HepG2 (cell line): ENCODE measurements around the gene ZNF48. TPM values are rescaled to one million over a fixed set of nuclear protein-coding genes. Genes with fewer than 3 reads are reported as not detected.

Experiments
- ATAC-seq: fragments of 200-7000 bp; cut with Tn5 transposase; 3 replicates; pipeline ENCODE4 v1.9.1; 2020; ENCODE audit warnings: mild to moderate bottlenecking, moderate library complexity
- BruUV-seq: library from RNA; stranded (reverse); fragments of 400-500 nt; replicated peaks from 2 replicates; lab custom pipeline; 2021; lab: Mats Ljungman, UMichigan
- CTCF ChIA-PET: fragments of 300-600 bp; formaldehyde crosslinking; extraction: SDS; loops from one replicate; lab custom pipeline; 2021; ENCODE audit warnings: low total read pairs, inconsistent platforms, low intra/inter-chr PET ratio; lab: Yijun Ruan, JAX
- POLR2A ChIA-PET: fragments of 350-600 bp; sonication (Branson Sonifier 250); formaldehyde crosslinking; loops from one replicate; lab custom pipeline; 2020; ENCODE audit warnings: antibody characterized with exemption, inconsistent platforms; lab: Yijun Ruan, JAX
- DNase-seq: peaks from one replicate; pipeline ENCODE4 v3.0.0-alpha.2; 2015; ENCODE audit warnings: low spot score
- FAIRE-seq: peaks from 3 replicates; lab custom pipeline; 2011; peaks lifted over from hg19 to GRCh38; lab: Jason Lieb, UNC
- H2AFZ ChIP-seq: one replicate; pipeline ENCODE4 v1.6.1; 2011; ENCODE audit warnings: low read length, inconsistent platforms
- H3K27ac ChIP-seq: fragments of 300-600 bp; 3 replicates; pipeline ENCODE4 v1.8.0; 2011; ENCODE audit warnings: mixed run types, mild to moderate bottlenecking, mixed read lengths, low read length, inconsistent platforms; ENCODE audit not compliant: insufficient read depth; ENCODE audit errors: extremely low read length
- H3K27me3 ChIP-seq, 2 experiments: fragments of 200-600 bp in 1 of 2; 2 replicates in 1 of 2; 3 replicates in 1 of 2; pipeline versions ENCODE4 v1.6.0 to v1.8.0; 2011; ENCODE audit warnings: low read length in 2 of 2, mild to moderate bottlenecking in 2 of 2, moderate library complexity in 2 of 2, inconsistent platforms in 1 of 2; ENCODE audit not compliant: insufficient read depth in 2 of 2, control insufficient read depth in 1 of 2
- H3K36me3 ChIP-seq, 2 experiments: fragments of 200-600 bp in 1 of 2; replicated peaks in 1 of 2; 2 replicates in 1 of 2; 3 replicates in 1 of 2; pipeline versions ENCODE4 v1.5.1 to v1.8.0; 2011; ENCODE audit warnings: low read length in 2 of 2, inconsistent platforms in 1 of 2; ENCODE audit not compliant: insufficient read depth in 2 of 2, control insufficient read depth in 1 of 2
- H3K4me1 ChIP-seq: 2 replicates; pipeline ENCODE4 v1.5.1; 2012; ENCODE audit warnings: low read length, inconsistent platforms; ENCODE audit not compliant: insufficient read depth
- H3K4me2 ChIP-seq: 2 replicates; pipeline ENCODE4 v1.6.0; 2011; ENCODE audit warnings: low read depth, low read length, inconsistent platforms
- H3K4me3 ChIP-seq, 3 experiments: fragments of 200-600 bp in 1 of 3; sonication (generic), shearing (Covaris generic) in 1 of 3; replicated peaks in 1 of 3; 2 replicates each; pipeline ENCODE4 v1.5.1; 2011 to 2016; ENCODE audit warnings: low read length in 3 of 3, inconsistent platforms in 2 of 3, low read depth in 2 of 3, mild to moderate bottlenecking in 2 of 3, control low read depth in 1 of 3, mixed read lengths in 1 of 3; ENCODE audit not compliant: insufficient read depth in 1 of 3
- H3K79me2 ChIP-seq: one replicate; pipeline ENCODE4 v1.6.1; 2011; ENCODE audit warnings: low read length, inconsistent platforms; ENCODE audit not compliant: insufficient read depth
- H3K9ac ChIP-seq: 2 replicates; pipeline ENCODE4 v1.6.0; 2011; ENCODE audit warnings: mild to moderate bottlenecking, low read depth, low read length, inconsistent platforms; ENCODE audit not compliant: insufficient read depth
- H3K9me3 ChIP-seq: 2 replicates; pipeline ENCODE4 v1.5.1; 2012; ENCODE audit warnings: mild to moderate bottlenecking, low read length
- H4K20me1 ChIP-seq: 2 replicates; pipeline ENCODE4 v1.6.0; 2011; ENCODE audit warnings: inconsistent platforms, mild to moderate bottlenecking, low read length, moderate library complexity; ENCODE audit not compliant: insufficient read depth
- ARID2 ChIP-seq: sonication (generic); formaldehyde crosslinking; IDR thresholded peaks from 2 replicates; pipeline ENCODE4 v1.8.1; 2022; ENCODE audit warnings: mild to moderate bottlenecking, missing genetic modification reagents, borderline replicate concordance
- FIP1L1 ChIP-seq: fragments of 200-400 bp; formaldehyde crosslinking; IDR thresholded peaks from 2 replicates; pipeline ENCODE4 v1.6.1; 2018; ENCODE audit warnings: low read depth, mild to moderate bottlenecking, low read length, moderate library complexity, borderline replicate concordance; ENCODE audit not compliant: insufficient read depth
- HOXA9 ChIP-seq: sonication (generic); formaldehyde crosslinking; IDR thresholded peaks from 2 replicates; pipeline ENCODE4 v1.8.1; 2022; ENCODE audit warnings: missing genetic modification reagents, mild to moderate bottlenecking, moderate library complexity, borderline replicate concordance
- MTF1 ChIP-seq: sonication (generic); formaldehyde crosslinking; IDR thresholded peaks from 2 replicates; pipeline ENCODE4 v1.5.0; 2020; ENCODE audit warnings: missing genetic modification reagents
- NR2C2 ChIP-seq: sonication (generic); formaldehyde crosslinking; IDR thresholded peaks from 2 replicates; pipeline ENCODE4 v1.4.0; 2020; ENCODE audit warnings: missing genetic modification reagents, mild to moderate bottlenecking, moderate library complexity, borderline replicate concordance
- RFX3 ChIP-seq: IDR thresholded peaks from 2 replicates; pipeline ENCODE4 v1.6.1; 2016; ENCODE audit warnings: missing biosample characterization, missing genetic modification reagents
- SOX5 ChIP-seq: IDR thresholded peaks from 2 replicates; pipeline ENCODE4 v1.6.1; 2016; ENCODE audit warnings: borderline replicate concordance
- ZMYM3 ChIP-seq: sonication (generic); formaldehyde crosslinking; IDR thresholded peaks from 2 replicates; pipeline ENCODE4 v1.5.1; 2020; ENCODE audit warnings: mild to moderate bottlenecking, missing genetic modification reagents
- ZNF12 ChIP-seq: sonication (generic); formaldehyde crosslinking; IDR thresholded peaks from 2 replicates; pipeline ENCODE4 v1.5.0; 2020; ENCODE audit warnings: missing genetic modification reagents
- ZNF251 ChIP-seq: sonication (generic); formaldehyde crosslinking; IDR thresholded peaks from 2 replicates; pipeline ENCODE4 v1.9.0; 2021; ENCODE audit warnings: mild to moderate bottlenecking, missing genetic modification reagents
- ZNF253 ChIP-seq: sonication (generic); formaldehyde crosslinking; IDR thresholded peaks from 2 replicates; pipeline ENCODE4 v1.8.0; 2022; ENCODE audit warnings: mild to moderate bottlenecking, missing genetic modification reagents, borderline replicate concordance
- ZNF343 ChIP-seq: sonication (generic); formaldehyde crosslinking; IDR thresholded peaks from 2 replicates; pipeline ENCODE4 v1.4.0; 2020; ENCODE audit warnings: mild to moderate bottlenecking, missing genetic modification reagents
- ZNF501 ChIP-seq: sonication (generic); formaldehyde crosslinking; IDR thresholded peaks from 2 replicates; pipeline ENCODE4 v1.5.1; 2020; ENCODE audit warnings: mild to moderate bottlenecking, moderate library complexity, missing genetic modification reagents
- ZNF777 ChIP-seq: sonication (generic); formaldehyde crosslinking; IDR thresholded peaks from 2 replicates; pipeline ENCODE4 v1.4.0; 2020; ENCODE audit warnings: missing genetic modification reagents
- ZSCAN22 ChIP-seq: sonication (generic); formaldehyde crosslinking; IDR thresholded peaks from 2 replicates; pipeline ENCODE4 v1.4.0; 2020; ENCODE audit warnings: mild to moderate bottlenecking, missing genetic modification reagents
- WGBS: methylation state at CpG from one replicate; pipeline ENCODE4 v1.1.6; 2017; ENCODE audit warnings: low lambda C conversion rate; 5-methylcytosine and 5-hydroxymethylcytosine counted together
- in situ Hi-C: cut with HindIII; loops from 2 replicates; pipeline ENCODE4 v1.10.0; 2017; ENCODE audit warnings: low pct_unique_long_range_greater_than_20kb; ENCODE audit not compliant: extremely low pct_ligation_motif_present
- intact Hi-C: fragments of 100-400 bp; cut with micrococcal nuclease; formaldehyde crosslinking; loops from one replicate; pipeline ENCODE4 v1.10.0; 2022; ENCODE audit not compliant: unreplicated experiment
- polyA plus RNA-seq, 8 experiments: library from polyadenylated mRNA; depleted of rRNA in 3 of 8; stranded (reverse) in 7 of 8; unstranded in 1 of 8; fragments of >200 nt; fragmentation: Illumina TruSeq in 4 of 8; extraction: Trizol in 4 of 8; gene quantifications; 2 replicates each; pipeline versions ENCODE4 v1.2.1 to v1.2.3, GENCODE V29; 2011 to 2016; ENCODE audit warnings: low read depth in 4 of 8, missing spikeins in 1 of 8, mixed read lengths in 1 of 8; ENCODE audit not compliant: insufficient read depth in 1 of 8
- total RNA-seq, 5 experiments: library from RNA; depleted of rRNA; stranded (reverse); fragments of >200 nt; fragmentation: Illumina TruSeq; extraction: Trizol; gene quantifications; 2 replicates each; pipeline ENCODE4 v1.2.3, GENCODE V29; 2016; ENCODE audit warnings: low read depth in 1 of 5
- TF ChIP-seq, protein P1 (sequence below): sonication (generic); formaldehyde crosslinking; IDR thresholded peaks from 2 replicates; pipeline ENCODE4 v1.4.0; 2020; ENCODE audit warnings: mild to moderate bottlenecking, missing genetic modification reagents
- TF ChIP-seq, protein P2 (sequence below): sonication (generic); formaldehyde crosslinking; IDR thresholded peaks from 2 replicates; pipeline ENCODE4 v1.5.0; 2020; ENCODE audit warnings: missing genetic modification reagents

Gene ZNF48
- total and polyA plus RNA-seq, 2 of the 13 experiments (the other 11 are each of a cell fraction or from before 2014, with no cell fraction given) = 9.9 to 12.3 TPM

DNA sequence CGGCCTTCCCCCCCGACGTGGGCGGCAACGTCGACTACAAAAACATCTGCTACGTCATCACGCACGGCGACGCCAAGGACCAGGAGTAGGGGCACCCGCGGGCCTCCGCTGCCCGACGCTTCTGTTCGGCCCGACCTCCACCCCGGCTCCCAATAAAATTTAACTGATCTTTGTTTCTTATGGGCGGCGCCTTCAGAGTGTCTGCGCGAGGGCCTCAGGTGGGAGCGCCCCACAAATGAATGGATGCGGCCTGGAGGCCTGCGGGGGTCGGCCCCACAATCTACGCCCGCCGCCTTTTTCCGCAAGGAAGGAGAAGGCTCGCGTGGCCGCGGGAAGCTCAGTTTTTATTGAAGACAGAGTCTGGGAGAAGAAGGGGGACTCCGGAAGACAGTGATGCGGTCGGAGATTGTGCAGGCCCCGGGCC is 17.4 kb upstream of the ZNF48 start:
- Histone ChIP-seq H2AFZ (no peak overlapping the region), H3K4me3 (peak overlapping the region; percentile 46 to 97 (median 71); a peak in 4 of 6 replicates), H3K4me1 (peaks cover 54% of the 10 kb centered on the region), H3K36me3 (no peaks in the 10 kb centered on the region), H4K20me1 (no peaks in the 10 kb centered on the region), H3K4me2 (peak overlapping the region; percentile 97), H3K9me3 (no peaks in the 10 kb centered on the region), H3K27me3 (no peaks in the 10 kb centered on the region), H3K27ac (peak overlapping the region; percentile 90), H3K9ac (peak overlapping the region; percentile 57), H3K79me2 (peaks cover 2% of the 10 kb centered on the region)
- ChIA-PET POLR2A (interaction anchor here (1.2 to 2.0 kb wide), 5 partner anchors 13 to 32 kb away, joined by 3 to 7 read pairs (median 5); partner anchors contain the start of genes CD2BP2 and ZNF48), CTCF (no interaction called here)
- peak; percentile 73 for DNase-seq
- in situ Hi-C loops = no loop called here
- peak; percentile 12 for ATAC-seq
- no TSS peak for BruUV-seq
- intact Hi-C loops = loop anchor here (1.0 to 2.0 kb wide), 2 partner anchors 17 to 57 kb away; partner anchors contain the start of gene ZNF48
- WGBS = 61% methylated on average over 39 of the region's 39 CpGs
- FAIRE-seq = no peak
- TF ChIP-seq HOXA9 (CRISPR knock-in tag) = 0 out of 2 replicates have a peak, but pooled peaks have one; percentile 55
- no peak for TF ChIP-seq ZMYM3 (CRISPR knock-in tag)
- no peak for TF ChIP-seq SOX5 (CRISPR knock-in tag)
- TF ChIP-seq, protein P1, sequence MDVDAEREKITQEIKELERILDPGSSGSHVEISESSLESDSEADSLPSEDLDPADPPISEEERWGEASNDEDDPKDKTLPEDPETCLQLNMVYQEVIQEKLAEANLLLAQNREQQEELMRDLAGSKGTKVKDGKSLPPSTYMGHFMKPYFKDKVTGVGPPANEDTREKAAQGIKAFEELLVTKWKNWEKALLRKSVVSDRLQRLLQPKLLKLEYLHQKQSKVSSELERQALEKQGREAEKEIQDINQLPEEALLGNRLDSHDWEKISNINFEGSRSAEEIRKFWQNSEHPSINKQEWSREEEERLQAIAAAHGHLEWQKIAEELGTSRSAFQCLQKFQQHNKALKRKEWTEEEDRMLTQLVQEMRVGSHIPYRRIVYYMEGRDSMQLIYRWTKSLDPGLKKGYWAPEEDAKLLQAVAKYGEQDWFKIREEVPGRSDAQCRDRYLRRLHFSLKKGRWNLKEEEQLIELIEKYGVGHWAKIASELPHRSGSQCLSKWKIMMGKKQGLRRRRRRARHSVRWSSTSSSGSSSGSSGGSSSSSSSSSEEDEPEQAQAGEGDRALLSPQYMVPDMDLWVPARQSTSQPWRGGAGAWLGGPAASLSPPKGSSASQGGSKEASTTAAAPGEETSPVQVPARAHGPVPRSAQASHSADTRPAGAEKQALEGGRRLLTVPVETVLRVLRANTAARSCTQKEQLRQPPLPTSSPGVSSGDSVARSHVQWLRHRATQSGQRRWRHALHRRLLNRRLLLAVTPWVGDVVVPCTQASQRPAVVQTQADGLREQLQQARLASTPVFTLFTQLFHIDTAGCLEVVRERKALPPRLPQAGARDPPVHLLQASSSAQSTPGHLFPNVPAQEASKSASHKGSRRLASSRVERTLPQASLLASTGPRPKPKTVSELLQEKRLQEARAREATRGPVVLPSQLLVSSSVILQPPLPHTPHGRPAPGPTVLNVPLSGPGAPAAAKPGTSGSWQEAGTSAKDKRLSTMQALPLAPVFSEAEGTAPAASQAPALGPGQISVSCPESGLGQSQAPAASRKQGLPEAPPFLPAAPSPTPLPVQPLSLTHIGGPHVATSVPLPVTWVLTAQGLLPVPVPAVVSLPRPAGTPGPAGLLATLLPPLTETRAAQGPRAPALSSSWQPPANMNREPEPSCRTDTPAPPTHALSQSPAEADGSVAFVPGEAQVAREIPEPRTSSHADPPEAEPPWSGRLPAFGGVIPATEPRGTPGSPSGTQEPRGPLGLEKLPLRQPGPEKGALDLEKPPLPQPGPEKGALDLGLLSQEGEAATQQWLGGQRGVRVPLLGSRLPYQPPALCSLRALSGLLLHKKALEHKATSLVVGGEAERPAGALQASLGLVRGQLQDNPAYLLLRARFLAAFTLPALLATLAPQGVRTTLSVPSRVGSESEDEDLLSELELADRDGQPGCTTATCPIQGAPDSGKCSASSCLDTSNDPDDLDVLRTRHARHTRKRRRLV (CRISPR knock-in tag) = 0 out of 2 replicates have a peak, but pooled peaks have one; percentile 45
- TF ChIP-seq ZNF12 (CRISPR knock-in tag) = no peak
- TF ChIP-seq, protein P2, sequence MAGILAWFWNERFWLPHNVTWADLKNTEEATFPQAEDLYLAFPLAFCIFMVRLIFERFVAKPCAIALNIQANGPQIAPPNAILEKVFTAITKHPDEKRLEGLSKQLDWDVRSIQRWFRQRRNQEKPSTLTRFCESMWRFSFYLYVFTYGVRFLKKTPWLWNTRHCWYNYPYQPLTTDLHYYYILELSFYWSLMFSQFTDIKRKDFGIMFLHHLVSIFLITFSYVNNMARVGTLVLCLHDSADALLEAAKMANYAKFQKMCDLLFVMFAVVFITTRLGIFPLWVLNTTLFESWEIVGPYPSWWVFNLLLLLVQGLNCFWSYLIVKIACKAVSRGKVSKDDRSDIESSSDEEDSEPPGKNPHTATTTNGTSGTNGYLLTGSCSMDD (CRISPR knock-in tag) = no peak
- TF ChIP-seq FIP1L1 = no peak; the same call in 1 of the 2 replicates
- no peak; the same call in 1 of the 2 replicates for TF ChIP-seq ARID2 (CRISPR knock-in tag)
- TF ChIP-seq ZSCAN22 (CRISPR knock-in tag) = no peak
- no peak for TF ChIP-seq NR2C2 (CRISPR knock-in tag)
- TF ChIP-seq ZNF251 (CRISPR knock-in tag) = no peak
- TF ChIP-seq ZNF501 (CRISPR knock-in tag) = peak; percentile 86; the same call in 1 of the 2 replicates
- no peak for TF ChIP-seq RFX3 (CRISPR knock-in tag)
- TF ChIP-seq ZNF777 (CRISPR knock-in tag) = peak; percentile 60
- TF ChIP-seq ZNF343 (CRISPR knock-in tag) = 0 out of 2 replicates have a peak, but pooled peaks have one; percentile 19
- peak; percentile 7; the same call in 1 of the 2 replicates for TF ChIP-seq MTF1
- TF ChIP-seq ZNF253 = 0 out of 2 replicates have a peak, but pooled peaks have one; percentile 34
